OCI-M1 (cell line): ENCODE measurements around the gene FGR.
"Not testable (repeated sequence)": the region's sequence is repeated elsewhere in the genome, so short reads cannot be mapped to it uniquely, and the experiment has no call there.

ENCODE experiments used
- DNase-seq: peaks from one replicate; lab custom pipeline; 2025; lab: John Stamatoyannopoulos, UW

The FGR gene

DNA sequence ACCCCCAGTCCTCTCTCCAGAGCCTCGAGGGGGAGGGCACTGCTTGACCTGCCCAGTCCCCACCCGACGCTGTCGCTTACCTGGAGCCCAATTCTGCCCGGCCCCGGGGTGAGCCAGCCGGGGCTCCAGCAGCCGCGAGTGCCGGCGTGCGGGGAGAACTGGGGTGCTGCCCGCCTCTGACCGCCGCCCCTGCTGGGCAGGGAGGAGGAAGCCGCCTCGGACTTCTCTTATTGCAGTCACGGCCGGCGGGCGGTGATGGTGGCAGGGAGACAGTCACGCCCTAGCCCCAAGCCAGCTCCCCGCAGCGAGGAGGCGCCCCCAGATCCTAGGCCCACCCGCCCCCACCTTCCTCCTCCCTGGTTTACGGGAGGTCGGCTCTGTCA lies at the start of gene FGR:
FGR (minus strand) TSS at position 201 of the 383 bp plus-strand sequence. CDS start 11,269 bp downstream, outside the sequence.
- DNase-seq, result no peak

DNA sequence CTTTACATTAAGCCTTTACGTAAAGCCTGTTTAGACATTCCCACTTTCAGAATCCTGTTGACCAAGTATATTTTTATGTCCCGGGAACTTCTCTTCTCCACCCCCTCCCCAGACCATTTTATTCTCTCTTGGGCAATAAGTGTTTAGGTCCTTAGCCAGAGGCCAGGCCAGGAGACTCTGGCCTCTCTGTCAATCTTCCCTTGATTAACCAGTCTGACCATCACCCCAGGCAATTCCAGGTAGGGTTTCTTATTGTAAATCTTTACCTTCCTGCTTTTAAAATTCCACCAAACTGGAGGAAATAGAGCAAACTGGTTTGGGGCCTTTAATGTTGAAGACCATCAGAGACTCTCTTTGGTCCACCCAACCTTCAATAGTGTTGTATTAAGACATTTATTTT lies 49.2 kb upstream of the FGR start:
- DNase-seq, result no peak

DNA sequence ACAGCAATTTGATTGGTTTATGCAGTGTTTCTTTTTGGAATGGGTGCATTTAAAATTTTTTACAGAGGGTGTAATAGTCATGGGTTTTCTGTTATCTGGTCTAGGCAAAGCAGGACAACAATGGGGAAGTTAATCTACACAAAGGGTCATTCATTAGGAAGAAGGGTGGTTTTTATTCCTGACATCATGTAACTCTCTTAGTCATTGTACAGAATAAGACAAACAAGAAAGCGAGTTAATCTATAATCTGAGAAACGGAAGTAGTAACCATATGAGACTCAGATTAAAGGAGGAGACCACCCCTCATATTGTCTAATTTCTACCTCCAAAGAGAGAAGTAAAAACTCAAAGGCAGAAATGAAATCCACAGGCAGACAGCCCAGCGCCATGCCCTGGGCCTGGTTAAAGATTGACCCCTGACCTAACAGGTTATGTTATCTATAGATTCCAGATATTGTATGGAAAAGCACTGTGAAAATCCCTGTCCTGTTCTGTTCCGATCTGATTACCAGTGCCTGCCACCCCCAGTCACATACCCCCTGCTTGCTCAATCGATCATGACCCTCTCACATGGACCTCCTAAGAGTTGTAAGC lies 47.5 kb upstream of the FGR start:
- peak; percentile 14 for DNase-seq

DNA sequence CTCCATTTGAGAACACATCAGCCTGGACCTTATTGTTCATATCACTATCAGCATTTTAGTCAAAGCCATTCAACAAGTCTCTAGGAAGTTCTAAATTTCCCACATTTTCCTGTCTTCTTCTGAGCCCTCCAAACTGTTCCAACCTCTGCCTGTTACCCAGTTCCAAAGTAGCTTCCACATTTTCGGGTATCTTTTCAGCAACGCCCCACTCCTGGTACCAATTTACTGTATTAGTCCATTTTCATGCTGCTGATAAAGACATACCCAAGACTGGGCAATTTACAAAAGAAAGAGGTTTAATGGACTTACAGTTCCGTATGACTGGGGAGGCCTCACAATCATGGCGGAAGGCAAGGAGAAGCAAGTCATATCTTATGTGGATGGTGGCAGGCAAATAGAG lies 46.6 kb upstream of the FGR start:
- DNase-seq, result not testable (repeated sequence)

DNA sequence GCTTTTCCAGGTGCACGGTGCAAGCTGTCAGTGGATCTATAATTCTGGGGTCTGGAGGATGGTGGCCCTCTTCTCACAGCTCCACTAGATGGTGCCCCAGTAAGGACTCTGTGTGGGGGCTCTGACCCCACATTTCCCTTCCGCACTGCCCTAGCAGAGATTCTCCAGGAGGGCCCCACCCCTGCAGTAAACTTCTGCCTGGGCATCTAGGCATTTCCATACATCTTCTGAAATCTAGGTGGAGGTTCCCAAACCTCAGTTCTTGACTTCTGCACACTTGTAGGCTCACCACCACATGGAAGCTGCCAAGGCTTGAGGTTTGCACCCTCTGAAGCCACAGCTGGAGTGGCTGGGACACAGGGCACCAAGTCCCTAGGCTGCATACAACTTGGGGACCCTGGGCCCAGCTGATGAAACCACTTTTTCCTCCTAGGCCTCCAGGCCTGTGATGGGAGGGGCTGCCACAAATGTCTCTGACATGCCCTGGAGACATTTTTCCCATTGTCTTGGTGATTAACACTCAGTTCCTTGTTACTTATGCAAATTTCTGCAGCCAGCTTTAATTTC lies 45.3 kb upstream of the FGR start:
- DNase-seq, result not testable (repeated sequence)

DNA sequence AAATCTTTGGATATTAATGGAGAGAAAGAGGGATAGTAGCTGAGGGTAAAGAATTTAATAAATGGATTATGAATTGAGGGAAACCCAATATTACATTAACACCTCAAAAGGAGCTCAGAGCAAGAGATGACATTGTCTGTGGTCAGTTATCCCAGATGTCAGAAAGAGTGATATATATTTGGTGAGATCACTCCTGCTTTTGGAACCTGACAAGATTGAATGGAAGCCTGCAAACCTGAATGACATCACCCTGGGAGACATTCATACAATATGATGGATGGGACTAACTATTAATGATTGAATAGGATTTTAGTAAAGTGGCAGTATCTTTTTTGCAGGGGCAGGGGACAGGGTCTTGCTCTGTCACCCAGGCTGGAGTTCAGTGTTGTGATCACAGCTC lies 43.8 kb upstream of the FGR start:
- DNase-seq, result no peak

DNA sequence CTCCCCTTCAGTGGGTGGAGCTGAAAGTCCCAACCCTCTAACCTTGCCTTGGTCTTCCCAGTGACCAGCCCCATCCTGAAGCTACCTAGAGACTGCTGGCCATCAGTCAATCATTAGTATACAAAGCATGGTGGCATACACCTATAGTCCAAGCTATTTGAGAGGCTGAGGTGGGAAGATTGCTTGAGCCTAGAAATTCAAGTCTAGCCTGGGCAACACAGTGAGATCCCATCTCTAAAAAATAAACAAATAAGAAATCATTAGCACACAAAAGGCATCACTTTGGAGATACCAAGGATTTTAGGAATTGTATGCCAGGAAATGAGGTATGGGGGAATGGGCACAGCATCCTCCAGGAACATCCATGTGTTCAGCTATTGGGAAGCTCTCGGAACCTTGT lies 41.4 kb upstream of the FGR start:
- DNase-seq, result no peak

DNA sequence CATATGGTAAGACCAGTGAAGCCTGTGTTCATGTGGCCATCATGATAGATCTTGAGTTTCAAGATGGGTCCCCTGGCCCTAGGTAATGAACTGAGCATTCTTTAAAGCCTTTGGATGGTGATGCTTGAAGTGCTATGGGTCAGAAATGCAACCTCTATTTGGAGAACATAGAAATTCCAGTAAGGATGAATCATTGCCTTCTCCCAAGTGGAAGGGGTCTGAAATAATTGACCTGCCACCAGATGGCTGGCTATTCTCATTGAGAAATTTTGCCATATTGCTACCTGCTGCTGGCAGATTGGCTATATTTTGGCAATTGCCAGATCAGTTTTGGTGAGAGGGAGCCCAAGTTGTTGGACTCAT lies 37.7 kb upstream of the FGR start:
- no peak for DNase-seq

DNA sequence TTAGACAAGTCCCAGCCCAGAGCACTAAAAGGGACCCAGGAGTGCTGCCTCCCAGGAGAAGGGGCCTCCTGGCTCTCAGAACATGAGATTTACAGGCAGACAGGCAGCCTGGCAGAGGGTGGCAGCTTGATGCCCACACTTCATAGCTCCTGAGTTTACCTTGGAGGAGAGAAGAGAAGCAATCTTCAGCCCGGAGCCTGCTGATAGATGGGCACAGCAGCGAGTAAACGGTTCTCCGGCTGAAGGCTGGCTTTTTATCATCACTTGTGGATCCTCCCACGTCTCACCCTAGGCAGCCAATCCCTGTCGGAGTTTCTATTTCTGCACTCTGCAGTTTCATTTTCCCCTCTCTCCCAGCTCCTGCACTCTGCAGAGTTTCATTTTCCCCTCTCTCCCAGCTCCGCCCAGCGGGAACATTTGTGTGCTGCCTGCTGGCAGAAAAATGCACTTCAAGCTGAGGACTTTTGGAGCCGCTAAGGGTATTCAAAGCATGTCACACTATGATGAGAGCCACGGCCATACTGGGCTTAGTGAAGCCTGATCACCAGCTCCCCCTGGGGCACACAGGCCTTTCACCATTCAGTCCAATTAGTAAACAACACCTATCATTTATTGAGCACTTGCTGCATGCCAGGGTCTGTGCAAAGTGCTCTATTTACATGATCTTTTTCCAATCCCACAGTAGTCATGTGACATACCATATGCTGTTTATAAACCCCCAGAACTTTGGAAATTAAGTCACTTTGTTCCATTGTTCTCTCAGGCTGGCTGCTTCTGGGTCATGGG lies 37.2 kb upstream of the FGR start, which contains the start of gene IFI6:
IFI6 (minus strand) TSS at position 229 of the 786 bp plus-strand sequence. CDS start 2,878 bp downstream, outside the sequence.
- peak; percentile 98 for DNase-seq

DNA sequence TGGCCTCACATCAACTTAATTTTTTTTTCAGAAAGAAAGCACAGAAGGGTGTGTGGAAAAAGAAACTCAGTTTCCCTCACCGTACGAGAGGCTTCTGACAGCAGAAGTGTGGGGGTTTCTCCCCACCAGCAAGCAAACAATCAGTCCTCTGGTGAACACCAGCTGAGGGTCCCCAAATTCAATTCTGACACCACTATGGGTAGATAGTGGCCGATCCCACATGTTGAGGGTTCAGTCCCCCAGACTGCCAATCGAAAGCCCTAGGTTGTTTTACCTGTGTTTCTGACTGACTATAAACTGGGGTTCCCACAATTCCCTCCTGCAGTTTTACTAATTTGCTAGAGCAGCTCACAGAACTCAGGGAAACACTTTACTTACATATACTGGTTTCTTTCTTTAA lies 34.9 kb upstream of the FGR start:
- DNase-seq, result no peak

DNA sequence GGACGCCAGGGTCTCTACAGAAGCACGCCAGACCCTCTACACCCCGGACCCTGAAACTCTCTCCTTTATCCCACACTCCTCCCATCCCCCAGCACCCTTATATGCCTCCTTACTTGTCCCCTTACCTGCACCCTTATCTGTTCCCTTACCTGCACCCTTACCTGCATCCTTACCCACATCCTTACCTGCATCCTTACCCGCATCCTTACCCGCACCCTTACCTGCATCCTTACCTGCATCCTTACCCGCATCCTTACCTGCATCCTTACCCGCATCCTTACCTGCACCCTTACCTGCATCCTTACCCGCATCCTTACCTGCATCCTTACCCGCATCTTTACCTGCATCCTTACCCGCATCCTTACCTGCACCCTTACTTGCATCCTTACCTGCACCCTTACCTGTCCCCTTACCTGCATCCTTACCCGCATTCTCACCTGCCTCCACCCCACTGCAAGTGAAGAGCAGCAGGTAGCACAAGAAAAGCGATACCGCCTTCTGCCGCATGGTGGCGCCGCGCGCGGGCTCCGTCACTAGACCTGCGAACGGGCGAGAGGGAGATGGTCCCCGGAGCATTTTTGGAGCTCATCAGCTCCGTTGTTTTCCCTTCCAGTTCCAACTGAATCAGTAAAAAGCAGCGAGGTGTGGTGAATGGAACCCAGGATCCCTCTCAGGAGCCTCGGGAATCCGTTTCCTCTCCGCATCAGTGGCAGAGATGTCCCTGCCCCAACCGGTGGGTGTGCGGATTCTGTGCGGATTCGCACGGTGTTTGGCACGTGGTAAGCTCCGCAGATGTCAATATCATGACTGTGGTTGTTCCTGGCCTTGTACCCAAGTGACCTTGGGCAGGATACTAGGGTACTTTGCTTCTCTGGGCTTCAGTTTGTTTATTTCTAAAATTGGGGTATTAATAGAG lies 34.1 kb upstream of the FGR start:
- peak; percentile 77 for DNase-seq

DNA sequence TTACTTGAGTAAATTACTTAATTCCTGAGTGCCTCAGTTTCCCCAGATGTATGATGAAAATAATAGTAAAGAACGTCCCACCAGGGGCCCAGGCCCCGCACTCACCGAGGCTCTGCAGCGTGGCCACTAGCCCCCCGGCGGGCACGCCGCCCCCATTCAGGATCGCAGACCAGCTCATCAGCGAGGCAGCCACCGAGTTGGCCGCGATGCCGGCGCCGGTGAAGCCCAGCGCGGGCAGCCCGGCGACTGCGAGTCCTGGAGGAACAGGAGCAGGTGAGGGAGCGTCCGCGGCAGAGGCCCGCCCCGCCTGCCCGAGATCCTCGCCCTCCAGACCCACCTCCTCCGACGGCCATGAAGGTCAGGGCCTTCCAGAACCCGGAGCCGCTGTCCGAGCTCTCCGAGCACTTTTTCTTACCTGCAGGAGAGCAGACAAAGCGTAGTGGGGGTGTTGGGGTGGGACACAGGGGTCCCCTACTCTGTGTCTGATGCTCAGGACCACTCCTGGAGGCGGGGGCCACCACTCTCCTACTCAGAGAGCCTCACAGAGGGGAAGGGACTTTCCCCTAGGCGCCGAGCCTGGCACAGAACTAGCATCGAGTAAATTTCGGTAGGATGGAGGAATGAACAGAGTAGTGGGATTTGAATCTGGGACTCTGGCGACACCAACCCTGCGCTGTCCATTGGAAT lies 33.3 kb upstream of the FGR start:
- no peak for DNase-seq

DNA sequence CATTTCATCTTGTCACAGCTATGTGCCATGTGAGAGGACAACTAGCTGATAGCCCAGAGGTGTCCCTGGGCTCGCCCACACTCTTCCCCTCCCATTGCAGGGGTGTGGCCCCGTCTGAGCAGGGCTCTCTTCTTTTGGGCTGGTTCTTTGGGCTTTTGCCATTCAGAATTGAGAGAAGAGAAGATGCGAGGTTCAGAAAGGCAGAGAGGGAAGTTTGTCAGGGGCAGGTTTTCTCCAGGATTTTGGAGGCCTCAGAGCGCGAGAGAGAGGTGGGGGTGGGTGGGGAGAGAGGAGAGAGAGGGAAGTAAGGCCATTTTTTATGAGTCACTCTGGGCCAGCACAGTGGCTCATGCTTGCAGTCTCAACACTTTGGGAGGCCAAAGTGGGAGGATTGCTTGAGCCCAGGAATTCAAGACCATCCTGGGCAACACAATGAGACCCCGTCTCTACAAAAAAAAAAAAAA lies 31.8 kb upstream of the FGR start:
- peak; percentile 37 for DNase-seq

DNA sequence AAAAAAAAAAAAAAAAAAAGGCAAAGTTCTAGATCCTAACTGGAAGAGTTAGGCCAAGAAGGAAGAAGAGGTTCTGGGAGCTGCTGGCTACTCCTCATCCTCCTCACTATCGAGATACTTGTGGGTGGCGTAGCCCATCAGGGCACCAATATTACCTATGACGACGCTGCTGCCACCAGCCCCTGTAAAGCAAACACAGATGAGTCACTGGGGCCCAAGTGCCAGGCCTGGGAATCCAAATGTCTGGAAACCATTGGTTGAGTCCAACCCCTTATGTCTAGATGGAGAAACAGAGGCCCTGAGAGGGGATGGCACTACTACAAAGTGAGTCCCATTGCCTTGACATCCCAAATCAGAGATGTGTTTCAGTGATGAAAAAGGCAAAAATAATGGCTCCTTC lies 31.3 kb upstream of the FGR start:
- no peak for DNase-seq

DNA sequence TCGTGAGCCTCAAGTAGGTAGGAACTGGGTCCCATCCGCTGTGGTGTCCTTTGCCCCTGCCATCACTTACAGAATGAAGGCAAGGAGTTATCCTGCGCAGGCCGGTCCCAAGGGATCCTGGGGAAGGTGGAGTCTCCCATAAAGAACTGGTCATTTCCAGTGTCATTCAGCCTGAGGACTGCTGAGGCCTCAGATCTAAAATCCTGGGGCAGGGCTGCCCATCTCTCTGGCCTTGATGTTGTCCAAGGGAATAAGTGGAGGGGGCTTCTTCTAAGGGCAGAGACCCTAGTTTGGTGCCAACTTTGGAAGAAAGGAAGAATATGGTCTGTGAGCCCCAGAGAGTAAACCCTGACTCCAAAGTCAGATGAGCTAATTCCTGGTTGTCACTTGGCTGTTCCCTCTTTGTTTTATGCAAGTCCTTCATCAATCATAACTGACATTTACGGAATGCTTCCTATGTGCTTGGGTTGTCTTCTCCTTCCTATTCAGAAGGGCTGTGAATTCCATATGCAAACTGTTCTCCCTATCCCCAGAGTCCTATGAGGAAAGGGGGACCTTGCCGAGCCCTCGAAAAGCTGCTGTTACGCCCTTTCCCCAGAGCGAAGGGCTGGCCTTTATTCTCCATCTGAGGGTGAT lies 30.1 kb upstream of the FGR start:
- no peak for DNase-seq

DNA sequence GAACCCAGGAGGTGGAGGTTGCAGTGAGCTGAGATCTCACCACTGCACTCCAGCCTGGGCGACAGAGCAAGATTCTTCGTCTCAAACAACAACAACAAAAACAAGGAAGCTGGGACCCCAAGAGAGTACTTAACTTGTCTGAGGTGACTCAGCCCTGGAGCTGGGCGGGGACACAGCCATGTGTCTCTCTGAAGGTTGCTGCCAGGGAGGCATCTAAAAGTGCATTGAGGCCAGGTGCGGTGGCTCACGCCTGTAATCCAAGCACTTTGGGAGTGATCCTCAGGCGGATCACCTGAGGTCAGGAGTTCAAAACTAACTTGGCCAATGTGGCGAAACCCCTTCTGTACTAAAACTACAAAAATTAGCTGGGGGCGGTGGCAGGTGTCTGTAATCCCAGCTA lies 29.3 kb upstream of the FGR start:
- no peak for DNase-seq

DNA sequence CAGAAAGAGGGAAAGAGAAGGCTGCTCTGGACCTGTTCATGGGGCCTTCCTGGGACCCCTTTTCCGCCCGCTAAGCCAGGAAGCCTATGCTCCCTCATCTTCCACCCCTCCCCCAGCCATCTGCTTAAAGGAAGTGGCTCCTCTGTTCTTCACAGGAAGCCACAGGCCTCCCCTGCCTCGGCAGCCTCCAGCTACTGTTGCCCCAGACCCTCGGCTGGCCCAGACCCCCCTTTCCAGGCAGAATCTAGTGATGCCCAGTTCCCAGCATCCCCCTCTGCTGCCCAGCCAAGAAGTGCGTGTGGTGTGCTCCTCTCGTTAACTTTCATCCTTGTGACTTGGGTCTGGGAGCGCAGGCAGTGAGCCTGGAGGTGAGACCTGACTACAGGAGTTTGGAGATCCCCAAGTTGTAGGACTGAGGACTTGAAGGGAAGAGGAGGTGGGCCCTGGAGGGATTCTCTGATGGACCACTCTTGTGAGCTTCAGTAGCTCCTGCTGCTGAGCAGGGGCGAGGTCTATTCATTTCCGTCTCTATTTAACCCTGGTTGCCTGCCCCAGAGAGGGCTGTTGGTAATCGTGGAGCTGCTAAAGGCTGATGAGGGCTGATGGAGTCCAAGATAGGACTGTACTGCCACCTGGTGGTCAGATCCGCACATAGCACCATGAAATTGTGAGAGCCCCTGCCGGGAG lies 27.9 kb upstream of the FGR start:
- peak; percentile 92 for DNase-seq

DNA sequence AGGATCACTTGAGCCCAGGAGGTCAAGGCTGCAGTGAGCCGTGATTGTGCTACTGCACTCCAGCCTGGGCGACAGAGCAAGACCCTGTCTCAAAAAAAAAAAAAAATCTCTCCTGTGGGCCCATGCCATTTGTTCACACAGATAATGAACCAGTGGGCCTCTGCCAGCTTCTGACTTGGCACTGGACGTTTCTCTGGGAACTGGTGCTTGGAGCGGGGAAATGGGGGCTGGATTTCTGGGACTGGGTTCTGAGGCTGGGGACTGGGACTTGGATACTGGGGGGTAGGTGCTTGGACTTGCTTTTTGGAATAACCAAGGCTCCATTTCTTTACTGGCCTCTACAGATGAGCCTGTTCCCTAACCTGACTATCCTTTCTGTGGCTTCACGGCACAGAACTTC lies 27.3 kb upstream of the FGR start:
- DNase-seq, result no peak

DNA sequence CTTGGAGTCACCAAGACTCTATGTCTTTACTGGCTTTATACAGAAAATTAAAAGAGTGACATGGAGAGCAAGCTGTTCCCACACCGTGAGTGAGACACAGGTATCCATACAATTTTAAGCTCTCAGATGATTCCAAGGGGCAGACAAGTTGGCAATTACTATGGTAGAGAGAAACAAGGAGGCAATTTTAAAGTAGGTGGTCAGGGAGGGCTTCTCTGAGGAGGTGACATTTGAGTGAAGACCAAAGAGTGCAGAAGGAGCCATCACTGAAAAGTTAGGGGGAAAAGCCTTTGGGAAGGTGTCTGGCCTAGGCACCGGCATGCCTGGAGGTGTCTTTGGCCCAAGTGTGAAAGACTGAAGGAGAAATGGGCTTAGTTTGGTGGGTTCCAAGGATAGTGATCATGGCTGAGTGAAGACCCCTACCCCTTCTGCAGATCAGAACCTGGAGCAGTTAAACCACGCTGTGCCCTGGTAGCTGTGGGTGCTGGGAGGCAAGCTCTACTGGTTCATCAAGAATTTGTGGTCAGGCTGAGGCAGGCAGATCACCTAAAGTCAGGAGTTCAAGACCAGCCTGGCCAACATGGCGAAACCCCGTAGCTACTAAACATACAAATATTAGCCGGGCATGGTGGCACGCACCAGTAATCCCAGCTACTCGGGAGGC lies 26.6 kb upstream of the FGR start:
- no peak for DNase-seq

DNA sequence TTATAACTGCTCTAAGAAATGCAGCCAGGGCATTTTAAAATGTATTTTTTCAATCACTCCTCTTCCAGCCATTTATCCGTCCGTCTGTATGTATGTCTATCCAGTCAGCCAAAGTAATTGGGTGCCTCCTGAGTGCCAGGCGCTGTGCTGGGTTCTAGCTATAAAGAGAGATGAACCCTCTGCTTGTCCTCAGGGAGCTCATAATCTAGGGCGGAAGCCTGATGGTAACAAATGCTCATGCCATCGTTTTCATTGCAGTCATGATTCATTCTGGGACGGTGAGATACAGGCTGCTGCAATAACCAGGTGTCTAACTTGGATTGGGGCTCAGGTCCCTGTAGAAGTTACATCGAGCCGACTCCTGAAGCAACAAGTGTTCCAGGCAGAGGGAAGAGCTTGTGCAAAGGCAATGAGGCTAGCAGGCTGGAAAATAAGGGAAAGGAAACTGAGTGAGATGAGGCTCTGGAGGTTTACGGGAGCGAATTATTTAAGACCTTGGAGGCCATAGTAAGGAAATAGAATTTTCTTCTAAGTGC lies 25.4 kb upstream of the FGR start:
- no peak for DNase-seq
